NCI-H524 treated with DMSO at 0.1 percent for 48 hours (cell line): ENCODE data around the gene BCR.

ENCODE experiments used
- DNase-seq: peaks from one replicate; lab custom pipeline; 2025; lab: John Stamatoyannopoulos, UW

BCR gene

GRCh38 chr22:23245045-23245798, 64.9 kb downstream of the BCR start:
- DNase-seq: no peak

- no peak for DNase-seq
These were observed 65.5 kb downstream of the BCR start for GRCh38 chr22:23245799-23246136.

GRCh38 chr22:23246982-23247766, 66.9 kb downstream of the BCR start:
- no peak for DNase-seq

- no peak for DNase-seq
These were observed 68.3 kb downstream of the BCR start for GRCh38 chr22:23248583-23248982.

- DNase-seq: no peak
These were observed 69.9 kb downstream of the BCR start for GRCh38 chr22:23250056-23250784.

GRCh38 chr22:23250785-23251363, 70.6 kb downstream of the BCR start:
- DNase-seq: no peak

- DNase-seq: peak; percentile 10
These were observed 71.3 kb downstream of the BCR start for GRCh38 chr22:23251445-23252093.

- no peak for DNase-seq
These were observed 73.3 kb downstream of the BCR start for GRCh38 chr22:23253475-23254055.

GRCh38 chr22:23255506-23256170, 75.3 kb downstream of the BCR start:
- DNase-seq: no peak

GRCh38 chr22:23256171-23256932, 76.0 kb downstream of the BCR start:
- no peak for DNase-seq

GRCh38 chr22:23256986-23257888, 76.9 kb downstream of the BCR start:
- DNase-seq: no peak

GRCh38 chr22:23257889-23258825, 77.8 kb downstream of the BCR start:
- DNase-seq: no peak

GRCh38 chr22:23258826-23259170, 78.5 kb downstream of the BCR start:
- DNase-seq: no peak

- DNase-seq: no peak
These were observed 79.8 kb downstream of the BCR start for GRCh38 chr22:23259916-23260644.

- DNase-seq: no peak
These were observed 80.6 kb downstream of the BCR start for GRCh38 chr22:23260645-23261581.

GRCh38 chr22:23261900-23262450, 81.7 kb downstream of the BCR start:
- no peak for DNase-seq
